Measurements from ENCODE around the gene ADORA3.
"Not testable (repeated sequence)": the region's sequence is repeated elsewhere in the genome, so short reads cannot be mapped to it uniquely, and the experiment has no call there.

Gene ADORA3

DNA sequence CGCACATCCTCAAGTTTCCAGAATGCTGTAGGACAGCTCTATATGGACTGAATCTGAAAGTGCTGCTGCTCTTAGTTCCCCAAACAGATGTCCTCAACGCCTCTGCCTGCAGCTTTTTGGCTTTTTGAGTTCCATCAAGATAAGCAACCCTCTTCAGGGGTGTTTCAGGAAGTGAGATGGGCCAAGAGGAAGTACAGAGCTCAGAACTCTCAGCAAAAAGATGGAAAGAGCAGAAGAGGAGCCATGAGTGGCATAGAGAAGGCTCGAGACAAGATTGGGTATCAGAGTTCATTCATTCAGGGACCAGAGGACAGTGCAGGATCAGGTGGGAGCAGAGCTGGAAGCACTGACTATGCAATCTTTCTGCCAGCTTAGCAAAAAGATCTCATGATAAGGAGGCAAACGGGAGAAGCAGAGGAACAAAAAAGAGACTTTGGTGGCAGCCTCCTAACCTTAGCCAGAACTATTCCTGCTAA lies at the start of gene ADORA3, which contains the start of gene TMIGD3:
TSS of gene ADORA3 (minus strand) at position 49 of the 476 bp plus-strand sequence. CDS start 279 bp downstream, outside the sequence.
TSS of gene TMIGD3 (minus strand) at position 49 of the 476 bp plus-strand sequence. CDS start 279 bp downstream, outside the sequence.
- no peak for DNase-seq (ENCODE audit: low spot score)

DNA sequence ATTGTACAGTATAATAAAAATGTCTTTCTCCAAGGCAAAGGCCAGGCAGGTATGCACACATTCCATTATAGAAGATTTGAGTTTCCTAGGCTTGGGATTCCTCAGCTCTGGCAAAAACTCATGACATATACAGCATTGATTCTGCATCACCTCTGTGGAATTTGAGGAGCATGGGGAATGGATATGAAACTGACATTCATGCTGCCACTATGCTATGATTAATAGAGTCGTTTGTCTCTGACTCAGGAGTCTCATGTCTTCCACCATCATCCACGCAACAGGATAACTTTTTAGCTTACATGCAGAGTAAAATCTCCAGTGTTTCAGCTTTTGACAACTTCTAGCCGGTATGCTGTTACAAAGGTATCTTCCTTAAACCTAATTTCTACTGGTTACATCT lies 49.8 kb upstream of the ADORA3 start:
- peak; percentile 73 for DNase-seq (ENCODE audit: low spot score)

DNA sequence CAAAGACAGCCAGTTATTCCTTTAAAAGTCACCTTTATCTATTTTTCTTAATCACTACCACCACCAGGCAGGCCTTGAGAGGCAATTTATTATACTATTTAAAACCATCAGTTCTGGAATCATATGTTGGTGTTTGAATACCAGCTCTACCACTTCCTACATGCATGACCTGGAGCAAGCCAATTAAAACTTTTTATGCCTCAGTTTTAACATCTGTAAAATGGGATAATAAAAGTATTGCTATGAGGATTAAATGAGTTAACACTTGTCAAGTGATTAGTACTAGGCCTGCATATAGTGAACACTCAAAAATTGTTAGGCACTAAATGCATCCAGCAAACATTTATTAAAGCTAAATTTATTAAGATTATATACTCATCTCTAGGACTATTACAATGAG lies 49.2 kb upstream of the ADORA3 start:
- no peak for DNase-seq (ENCODE audit: low spot score)

DNA sequence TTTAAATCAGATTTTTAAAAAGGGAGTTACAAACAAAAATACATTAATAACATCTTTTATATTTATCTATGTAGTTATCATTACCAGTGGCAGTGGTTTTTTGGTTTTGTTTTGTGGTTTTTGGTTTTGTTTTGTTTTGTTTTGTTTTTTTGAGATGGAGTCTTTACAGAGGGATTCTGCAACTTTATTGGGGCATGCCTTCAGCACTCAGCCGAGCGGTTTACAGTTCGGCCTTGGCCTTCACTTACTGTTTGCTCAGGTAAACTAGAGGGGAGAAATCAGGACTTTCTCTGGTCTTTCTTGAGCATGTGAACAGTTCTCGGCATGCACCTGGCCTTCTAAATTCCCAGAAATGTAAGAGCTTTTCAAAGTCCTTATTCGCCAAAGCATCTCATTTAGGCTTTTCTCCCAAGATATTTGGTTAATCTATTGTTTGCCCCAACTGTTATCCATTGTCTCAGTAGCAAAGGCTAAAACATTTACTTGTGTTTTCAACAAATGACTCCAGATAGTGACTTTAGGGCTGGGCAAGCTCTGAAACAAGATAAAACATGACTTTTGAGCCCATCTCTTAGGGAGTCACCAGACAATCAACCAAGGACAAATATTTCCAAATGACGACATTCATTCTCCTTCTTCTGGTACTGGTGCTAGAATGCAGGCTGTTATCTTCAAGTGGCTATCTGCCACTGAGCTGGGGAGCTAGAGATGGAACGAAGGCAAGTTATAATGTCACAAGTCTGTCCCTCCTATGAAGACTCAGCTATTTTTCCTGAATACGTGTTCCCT lies 48.4 kb upstream of the ADORA3 start:
- DNase-seq (ENCODE audit: low spot score) = no peak

DNA sequence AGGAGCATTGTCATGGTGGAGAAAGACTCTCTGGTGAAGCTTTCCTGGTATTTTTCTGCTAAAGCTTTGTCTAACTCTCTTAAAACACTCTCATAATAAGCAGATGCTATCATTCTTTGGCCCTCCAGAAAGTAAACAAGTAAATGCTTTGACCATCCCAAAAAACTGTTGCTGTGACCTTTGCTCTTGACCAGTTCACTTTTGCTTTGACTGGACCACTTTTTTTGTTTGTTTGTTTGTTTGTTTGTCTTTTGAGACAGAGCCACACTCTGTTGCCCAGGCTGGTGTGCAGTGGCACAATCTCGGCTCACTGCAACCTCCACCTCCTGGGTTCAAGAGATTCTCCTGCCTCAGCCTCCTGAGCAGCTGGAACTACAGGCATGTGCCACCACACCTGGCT lies 44.4 kb upstream of the ADORA3 start:
- not testable (repeated sequence) for DNase-seq (ENCODE audit: low spot score)

DNA sequence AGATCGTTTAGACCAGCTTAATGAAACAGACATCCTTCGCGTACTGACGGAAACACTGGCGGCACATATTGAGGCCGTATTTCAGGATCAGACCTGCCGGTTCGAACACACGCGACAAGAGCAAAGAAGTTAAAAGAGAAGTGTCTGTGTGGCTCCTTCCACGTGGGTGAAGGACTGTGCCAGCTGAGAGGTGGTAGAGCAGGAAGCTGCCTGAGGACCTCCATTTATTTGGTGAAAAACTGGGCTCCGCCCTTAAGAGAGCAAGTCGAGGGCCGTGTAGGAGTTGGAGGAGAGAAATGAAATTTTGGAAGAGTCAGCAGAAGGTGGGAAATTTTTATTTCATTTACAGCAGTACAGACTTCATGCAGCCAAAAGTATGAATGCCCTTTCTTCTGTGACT lies 38.8 kb upstream of the ADORA3 start:
- no peak for DNase-seq (ENCODE audit: low spot score)

DNA sequence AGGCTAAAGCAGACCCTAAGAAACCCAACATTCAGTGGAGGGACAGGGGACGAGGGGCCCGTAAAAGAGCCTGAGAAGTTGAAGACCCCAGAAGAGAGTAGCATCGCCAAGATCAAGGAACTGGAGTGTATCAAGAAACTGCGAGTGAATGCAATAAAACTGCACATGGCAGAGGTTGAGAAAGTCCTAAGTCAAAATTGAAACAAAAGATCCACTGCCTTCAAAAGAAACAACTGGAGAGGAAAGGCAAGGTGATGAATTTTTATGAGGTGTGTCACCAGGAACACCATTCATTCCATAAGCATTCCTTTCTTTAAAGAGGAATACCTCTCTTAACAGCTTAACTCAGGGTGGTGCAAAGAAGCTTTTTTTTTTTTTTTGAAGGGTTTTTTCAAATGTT lies 38.3 kb upstream of the ADORA3 start:
- DNase-seq (ENCODE audit: low spot score) = peak; percentile 51

DNA sequence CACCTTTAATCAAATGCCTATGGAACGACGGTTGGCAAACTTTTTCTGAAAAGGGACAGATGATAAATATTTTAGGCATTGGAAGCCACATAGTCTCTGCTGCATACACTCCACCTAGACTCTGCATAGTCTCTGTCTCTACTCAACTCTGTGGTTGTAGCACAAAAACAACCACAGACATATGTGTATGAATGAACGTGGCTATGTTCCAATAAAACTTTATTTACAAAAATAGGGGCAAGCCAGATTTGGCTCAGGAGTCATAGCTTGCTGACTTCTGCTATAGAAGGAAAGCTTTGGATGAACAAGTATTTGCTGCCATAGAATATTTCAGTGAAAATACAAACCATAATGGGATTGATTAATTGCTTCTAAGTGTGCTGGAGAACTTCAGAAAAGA lies 37.5 kb upstream of the ADORA3 start:
- DNase-seq (ENCODE audit: low spot score) = no peak

DNA sequence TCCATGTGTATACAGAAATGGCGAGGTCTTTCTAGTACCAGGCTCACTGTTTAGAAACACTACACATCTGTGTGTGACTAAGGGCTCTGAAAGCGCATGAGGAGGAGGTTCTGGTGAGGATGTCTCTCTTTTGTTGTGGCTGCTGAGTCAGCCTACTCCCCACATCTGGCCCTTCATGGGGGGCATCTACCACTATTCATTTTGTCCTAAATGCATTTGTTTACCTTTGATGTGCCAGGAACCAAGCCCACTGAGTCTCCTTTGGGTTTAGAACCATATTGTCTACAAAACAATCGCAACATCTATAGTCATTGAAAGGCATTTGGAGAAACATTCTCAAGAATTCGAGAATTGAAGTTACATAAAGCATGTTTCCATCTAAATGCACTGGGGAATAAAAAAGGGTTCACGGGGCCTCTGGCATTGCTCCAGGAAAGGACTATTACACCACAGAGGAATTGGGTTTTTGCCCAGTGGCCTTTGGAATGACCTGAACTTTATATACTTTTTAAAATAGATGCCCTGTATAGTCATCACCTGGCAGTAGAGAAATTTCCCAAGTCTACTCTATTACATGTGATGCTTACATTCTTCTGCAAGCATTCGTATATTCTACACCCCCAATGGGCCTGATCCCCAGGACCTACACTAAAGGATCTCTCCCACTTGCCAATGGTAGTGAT lies 35.1 kb upstream of the ADORA3 start:
- peak; percentile 19 for DNase-seq (ENCODE audit: low spot score)

DNA sequence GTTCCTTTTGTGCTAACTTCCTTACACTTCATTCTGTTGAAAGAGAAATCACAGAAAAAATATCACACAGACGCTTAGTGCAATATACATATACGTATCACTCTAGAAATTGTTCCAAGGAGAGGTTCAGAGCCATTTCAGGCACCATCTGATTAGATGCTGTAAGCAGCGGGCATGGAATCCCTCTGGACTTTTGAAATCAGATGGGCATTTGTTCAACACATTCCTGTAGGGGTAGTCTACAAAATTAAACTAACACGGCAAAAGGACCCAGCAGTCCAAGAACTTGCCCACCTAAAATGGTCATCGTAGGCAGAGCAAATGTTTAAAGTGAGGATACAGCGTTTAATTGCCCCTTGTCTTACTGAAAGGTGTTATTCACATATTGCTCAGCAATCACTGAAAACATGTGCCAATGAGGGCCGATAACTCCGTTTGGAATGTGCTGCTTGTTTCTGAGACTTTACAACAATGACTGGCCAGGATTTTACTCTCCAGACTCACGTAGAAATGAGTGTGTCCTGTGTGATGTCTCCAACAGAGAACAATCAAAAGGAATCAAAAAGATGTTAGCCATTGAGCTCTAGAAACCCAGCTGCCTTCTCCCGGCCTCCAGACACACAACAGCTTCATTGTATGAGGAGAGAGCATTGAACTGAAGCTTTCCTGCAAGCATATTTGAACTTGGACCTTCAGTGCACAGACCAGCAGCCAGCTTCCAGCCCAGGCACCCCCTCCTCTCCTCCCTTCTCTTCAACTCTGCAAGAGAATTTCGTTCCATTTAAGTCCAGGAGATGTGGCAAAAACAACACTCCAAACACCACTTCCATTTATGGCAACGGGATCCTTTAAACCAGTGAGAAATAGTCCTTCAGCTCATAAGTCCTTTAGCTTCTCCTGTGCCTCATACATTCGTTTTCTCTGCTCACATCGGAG lies 32.1 kb upstream of the ADORA3 start:
- DNase-seq (ENCODE audit: low spot score) = peak; percentile 47

DNA sequence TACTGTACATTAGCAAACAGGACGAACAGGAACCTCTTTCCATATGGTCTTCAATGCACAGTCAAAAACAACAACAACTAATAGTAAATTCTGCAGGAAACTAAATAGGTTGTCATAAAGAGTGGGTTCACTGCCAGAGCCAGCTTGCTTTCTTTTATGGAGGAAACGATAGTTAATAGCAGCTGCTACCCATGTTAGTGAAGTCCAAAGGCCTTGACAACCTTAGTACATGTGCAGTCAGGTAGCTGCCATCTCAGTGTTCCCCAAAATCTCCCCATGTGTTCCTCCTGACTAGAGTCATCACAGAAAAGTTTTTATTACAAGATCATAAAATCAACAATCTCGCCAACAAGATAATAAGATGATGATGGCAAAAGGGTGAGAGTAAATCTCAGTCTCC lies 16.6 kb upstream of the ADORA3 start:
- DNase-seq (ENCODE audit: low spot score) = no peak

DNA sequence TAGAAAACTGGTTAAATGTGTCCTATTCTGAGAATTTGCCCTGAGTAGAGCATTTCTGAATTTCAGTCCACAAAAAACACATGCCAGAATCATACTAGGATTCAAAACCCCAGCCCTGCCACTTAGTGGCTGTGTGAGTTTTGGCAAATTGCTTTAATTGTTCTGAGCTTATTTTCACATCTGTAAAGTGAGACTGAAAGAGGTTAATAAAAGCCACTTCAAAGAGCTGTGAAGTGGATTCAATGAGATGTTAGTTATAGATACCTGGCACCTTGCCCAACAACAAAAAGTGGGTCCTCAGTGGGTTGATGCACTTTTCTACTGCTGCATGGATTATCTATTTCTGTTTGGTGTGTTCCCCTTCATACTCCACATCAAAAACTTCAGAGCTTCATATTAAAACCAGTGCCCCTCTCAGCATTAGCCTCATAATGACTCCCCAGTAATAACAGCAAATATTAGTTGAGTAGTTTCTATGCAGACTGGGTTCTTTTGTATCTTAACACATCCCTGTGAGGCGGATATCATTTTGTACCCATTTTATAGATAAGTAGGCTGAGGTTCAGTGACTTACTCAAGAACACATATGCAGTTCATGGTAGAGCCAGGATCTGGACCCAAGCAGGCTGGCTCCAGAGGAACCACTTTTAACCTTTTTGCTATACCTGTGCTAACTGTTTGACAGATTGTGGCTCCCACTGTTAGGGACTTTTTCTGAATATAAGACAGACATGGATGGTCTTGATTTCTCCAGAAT lies 14.2 kb upstream of the ADORA3 start:
- no peak for DNase-seq (ENCODE audit: low spot score)

DNA sequence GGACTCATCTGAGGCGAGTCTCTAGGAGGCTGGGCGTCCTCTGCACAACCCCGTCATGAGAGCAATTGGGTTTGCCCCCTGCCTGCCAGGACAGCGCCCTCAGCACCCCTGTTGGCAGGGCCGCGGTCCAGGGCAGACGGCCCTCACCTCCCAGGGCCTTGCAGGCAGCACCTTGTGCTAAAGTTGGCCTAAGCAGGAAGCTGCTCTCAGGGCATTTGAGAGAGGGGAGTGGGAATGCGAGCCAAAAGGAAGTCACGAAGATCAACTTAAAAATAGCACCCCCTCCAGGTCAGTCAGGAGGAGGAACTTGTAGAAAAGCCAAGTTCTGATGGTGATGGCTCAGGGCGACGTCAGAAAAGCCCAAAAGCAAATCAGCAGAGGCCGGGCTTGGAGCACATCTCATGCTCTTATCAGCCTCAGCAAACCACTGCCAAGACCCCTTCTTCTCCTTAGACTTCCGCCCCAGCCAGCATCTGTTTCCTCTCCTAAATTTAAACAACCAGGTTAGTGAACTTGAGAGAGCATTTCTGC lies 12.6 kb upstream of the ADORA3 start:
- peak; percentile 26 for DNase-seq (ENCODE audit: low spot score)

DNA sequence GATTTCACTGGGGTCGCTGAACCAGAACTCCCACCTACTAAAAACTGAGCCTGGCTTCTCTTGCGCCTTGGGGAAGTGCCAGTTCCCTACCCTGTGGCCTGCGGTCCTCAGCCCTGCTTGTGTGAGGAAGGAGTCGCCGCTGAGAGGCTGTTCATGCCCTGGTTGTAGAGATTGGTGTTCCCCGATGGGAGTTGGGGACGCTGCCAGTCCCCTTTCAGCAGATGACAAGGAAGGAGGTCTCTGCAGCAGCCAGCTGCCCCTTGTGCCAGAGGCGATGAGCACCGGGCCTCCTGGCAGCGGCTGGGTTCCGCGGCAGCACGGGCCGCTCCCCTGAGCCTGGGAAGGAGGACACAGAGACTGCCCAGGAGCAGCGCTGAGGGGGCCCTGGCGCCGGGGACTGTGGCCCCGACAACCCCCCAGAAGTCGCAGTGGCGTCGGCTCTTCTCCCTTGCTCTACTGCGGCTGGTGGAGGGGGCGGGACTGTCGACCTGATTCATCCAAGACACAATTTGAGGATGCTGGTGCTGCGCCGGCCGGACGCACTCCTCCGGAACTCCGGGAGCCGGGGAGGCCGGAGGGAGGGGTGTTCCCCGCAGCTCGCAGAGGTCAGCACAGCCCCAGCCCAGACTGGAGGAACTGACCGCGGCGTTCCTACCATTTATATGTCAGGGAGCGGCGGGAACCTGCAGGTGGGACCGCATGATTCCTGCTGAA lies 12.0 kb upstream of the ADORA3 start:
- peak; percentile 74 for DNase-seq (ENCODE audit: low spot score)

DNA sequence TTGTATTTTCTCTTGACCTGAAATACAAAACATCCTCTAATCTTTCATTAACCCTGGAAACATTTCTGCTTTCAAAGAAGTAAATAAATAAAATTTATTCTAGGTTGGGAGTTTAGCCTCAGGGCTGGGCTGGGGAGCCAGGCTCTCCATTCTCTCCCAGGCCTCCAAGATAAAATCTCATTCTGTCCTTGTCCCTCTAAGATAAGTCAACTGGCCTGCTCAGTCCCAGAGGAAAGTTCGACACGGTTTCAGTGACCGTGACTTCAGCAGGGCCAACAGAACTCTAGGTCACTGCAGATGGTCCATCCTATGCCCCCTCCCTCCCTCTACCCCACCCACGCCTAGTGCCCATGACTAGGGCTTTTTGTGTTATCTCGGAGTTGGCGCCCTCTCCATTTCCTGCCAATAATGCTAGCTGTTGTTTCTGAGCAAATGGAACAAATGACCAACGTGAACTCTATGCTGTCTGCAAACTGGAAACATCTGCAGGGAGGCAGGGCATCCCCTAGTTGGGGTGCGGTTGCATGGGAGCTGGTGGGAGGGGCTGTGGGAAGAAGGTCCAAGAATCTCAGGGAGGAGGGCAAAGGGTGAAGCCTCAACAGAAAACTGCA lies 10.1 kb upstream of the ADORA3 start:
- no peak for DNase-seq (ENCODE audit: low spot score)

DNA sequence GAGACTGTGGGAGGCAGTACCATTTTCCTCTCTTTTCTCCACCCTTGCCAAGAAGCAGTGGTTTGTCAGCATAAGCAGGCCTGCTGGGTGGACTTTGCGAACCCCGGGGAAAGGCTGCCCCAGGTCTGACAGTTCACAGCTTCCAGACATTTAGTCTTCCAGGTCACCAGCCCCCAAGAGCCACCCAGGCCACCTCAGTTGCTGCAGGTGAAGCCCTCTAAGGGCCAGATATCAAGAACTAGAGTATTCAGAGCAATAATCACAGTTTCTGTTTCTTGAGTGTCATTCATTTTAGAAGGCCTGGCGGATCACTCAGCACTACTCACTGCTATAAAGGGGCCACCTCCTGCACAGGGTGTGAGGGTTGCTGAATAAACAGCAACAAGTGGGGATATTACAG lies 9.5 kb upstream of the ADORA3 start:
- no peak for DNase-seq (ENCODE audit: low spot score)

DNA sequence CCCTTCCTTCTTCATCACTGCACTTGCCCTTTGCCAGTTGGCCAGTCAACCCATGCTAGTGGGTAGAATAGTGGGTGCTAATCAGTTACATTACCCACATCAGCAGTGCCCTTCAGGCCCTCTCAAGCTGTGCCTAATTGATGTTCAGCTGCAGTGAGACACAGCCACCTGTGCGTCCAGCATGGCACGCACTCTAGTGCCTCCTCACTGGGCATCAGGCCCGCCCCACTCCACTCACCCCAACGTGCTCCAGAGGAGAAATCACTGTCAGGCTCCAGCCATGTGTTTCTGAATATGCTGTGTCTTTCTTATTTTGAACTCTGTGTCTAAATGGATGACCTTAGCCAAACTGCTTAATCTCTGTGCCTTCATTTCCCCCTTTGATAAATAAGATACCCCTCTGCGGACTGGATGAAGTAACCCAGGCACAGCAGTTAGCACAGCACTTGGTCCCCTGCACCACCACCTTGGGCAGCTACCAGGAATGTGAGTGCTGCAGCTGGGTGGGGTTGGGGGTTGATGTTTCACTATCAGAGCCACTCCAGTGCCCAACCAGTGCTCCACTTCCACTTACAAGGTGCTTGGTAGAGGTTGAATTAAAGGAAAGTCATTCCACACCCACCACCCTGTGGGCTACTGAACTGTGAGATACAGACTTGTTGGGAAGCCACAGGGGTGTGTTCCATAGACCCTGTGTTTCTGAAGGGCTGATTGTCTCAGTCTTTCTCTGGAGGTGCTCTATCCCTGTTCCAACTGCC lies 8.9 kb upstream of the ADORA3 start:
- DNase-seq (ENCODE audit: low spot score) = no peak

DNA sequence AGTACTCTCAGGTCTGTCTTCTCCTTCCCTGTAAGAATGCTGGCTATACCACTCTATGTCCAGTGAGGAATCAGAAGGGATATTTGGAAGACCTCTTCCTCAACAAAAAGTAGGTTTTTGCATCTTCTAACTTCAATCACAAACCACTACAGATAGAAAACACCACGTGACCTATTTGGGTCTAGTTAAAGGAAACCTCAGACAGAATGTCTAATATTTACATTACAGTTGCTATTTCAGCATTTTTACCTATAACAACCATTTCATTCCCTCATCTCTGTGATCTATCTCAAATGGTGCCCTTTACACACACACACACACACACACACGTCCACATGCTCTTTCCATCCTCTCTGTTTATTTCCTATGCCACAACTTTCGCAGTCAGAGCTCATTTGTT lies 7.9 kb upstream of the ADORA3 start:
- no peak for DNase-seq (ENCODE audit: low spot score)

DNA sequence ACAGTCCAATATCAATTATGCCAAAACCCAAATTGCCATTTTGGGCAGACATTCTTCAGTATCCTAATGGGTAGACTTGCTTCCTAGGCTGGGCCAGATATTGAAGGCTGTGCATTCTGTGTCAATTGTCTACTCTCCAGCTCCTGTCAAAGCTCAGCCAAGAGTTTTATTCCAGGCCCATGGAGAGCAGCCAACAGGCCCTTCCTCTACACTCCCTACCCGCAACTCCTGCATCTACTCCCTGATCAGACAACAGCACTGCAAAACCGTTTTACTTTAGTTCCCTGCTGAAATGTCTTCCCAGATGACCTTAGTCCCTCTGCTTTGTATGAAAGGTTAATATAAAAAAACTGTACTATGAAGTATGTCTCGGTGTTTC lies 6.6 kb upstream of the ADORA3 start:
- DNase-seq (ENCODE audit: low spot score) = no peak

Measured in GM03348 (cell line).